CD4-positive, CD25-positive, alpha-beta regulatory T cell (primary cell): Measurements from ENCODE around the gene SLC24A3. TPM values are rescaled to one million over a fixed set of nuclear protein-coding genes. Genes with fewer than 3 reads are reported as not detected.

Source experiments
- ATAC-seq, 2 donors: fragments of 150-1000 bp; cut with Tn5 transposase; one replicate each; pipeline ENCODE4 v1.10.0; 2021; ENCODE audit warnings: low read depth in 2 of 2, moderate number of reproducible peaks in 2 of 2, moderate library complexity in 1 of 2
- DNase-seq, 3 donors: peaks; one replicate each; pipeline versions ENCODE4 v3.0.0 to v3.0.0-alpha.2; 2012 to 2022; ENCODE audit warnings: mixed read lengths in 1 of 3
- H3K27ac ChIP-seq: one replicate; pipeline ENCODE4 v1.7.0; 2013; ENCODE audit warnings: mild to moderate bottlenecking, low read length; ENCODE audit not compliant: insufficient read depth, poor library complexity, severe bottlenecking
- H3K27me3 ChIP-seq: one replicate; pipeline ENCODE4 v1.7.0; 2013; ENCODE audit warnings: low read length; ENCODE audit not compliant: control insufficient read depth, insufficient read depth
- H3K36me3 ChIP-seq: one replicate; pipeline ENCODE4 v1.7.0; 2013; ENCODE audit warnings: mild to moderate bottlenecking, low read length, moderate library complexity; ENCODE audit not compliant: control insufficient read depth, insufficient read depth
- H3K4me1 ChIP-seq: 2 replicates; pipeline ENCODE4 v1.7.0; 2013; ENCODE audit warnings: mild to moderate bottlenecking, low read length; ENCODE audit not compliant: insufficient read depth, control insufficient read depth, poor library complexity, severe bottlenecking
- H3K4me3 ChIP-seq: one replicate; pipeline ENCODE4 v1.7.0; 2013; ENCODE audit warnings: low read depth, mild to moderate bottlenecking, low read length, moderate library complexity
- H3K9me3 ChIP-seq, 2 experiments: 1 replicate in 1 of 2; 2 replicates in 1 of 2; pipeline ENCODE4 v1.7.0; 2013; ENCODE audit warnings: low read length in 2 of 2, mild to moderate bottlenecking in 1 of 2, moderate library complexity in 1 of 2; ENCODE audit not compliant: control insufficient read depth in 2 of 2
- H3K27ac Mint-ChIP-seq, 3 donors: one replicate each; pipeline ENCODE4 v1.8.0; 2020 to 2022; ENCODE audit warnings: mild to moderate bottlenecking in 3 of 3, mixed read lengths in 3 of 3, moderate library complexity in 2 of 3
- H3K27me3 Mint-ChIP-seq: one replicate; pipeline ENCODE4 v1.8.0; 2022; ENCODE audit warnings: mild to moderate bottlenecking, mixed read lengths
- H3K36me3 Mint-ChIP-seq: one replicate; pipeline ENCODE4 v1.8.0; 2020; ENCODE audit warnings: mixed read lengths
- H3K4me1 Mint-ChIP-seq, 4 donors: one replicate each; pipeline ENCODE4 v1.8.0; 2020 to 2022; ENCODE audit warnings: mixed read lengths in 4 of 4, mild to moderate bottlenecking in 1 of 4
- H3K4me3 Mint-ChIP-seq, 4 donors: one replicate each; pipeline ENCODE4 v1.8.0; 2020 to 2022; ENCODE audit warnings: mild to moderate bottlenecking in 4 of 4, mixed read lengths in 4 of 4, moderate library complexity in 3 of 4
- H3K9me3 Mint-ChIP-seq, 7 donors: one replicate each; pipeline ENCODE4 v1.8.0; 2020 to 2022; ENCODE audit warnings: mixed read lengths in 7 of 7, mild to moderate bottlenecking in 3 of 7, moderate library complexity in 2 of 7
- polyA plus RNA-seq, 4 donors: library from polyadenylated mRNA; unstranded; fragments of 300-500 nt; fragmentation: Illumina TruSeq; gene quantifications; one replicate each; pipeline ENCODE4 v1.2.3, GENCODE V29; 2021
- total RNA-seq: library from RNA; stranded (reverse); gene quantifications from one replicate; pipeline ENCODE4 v1.2.3, GENCODE V29; 2022

SLC24A3 gene
- total and polyA plus RNA-seq, 5 donors from 2014 or later = 0.25 TPM; not detected in 4

DNA sequence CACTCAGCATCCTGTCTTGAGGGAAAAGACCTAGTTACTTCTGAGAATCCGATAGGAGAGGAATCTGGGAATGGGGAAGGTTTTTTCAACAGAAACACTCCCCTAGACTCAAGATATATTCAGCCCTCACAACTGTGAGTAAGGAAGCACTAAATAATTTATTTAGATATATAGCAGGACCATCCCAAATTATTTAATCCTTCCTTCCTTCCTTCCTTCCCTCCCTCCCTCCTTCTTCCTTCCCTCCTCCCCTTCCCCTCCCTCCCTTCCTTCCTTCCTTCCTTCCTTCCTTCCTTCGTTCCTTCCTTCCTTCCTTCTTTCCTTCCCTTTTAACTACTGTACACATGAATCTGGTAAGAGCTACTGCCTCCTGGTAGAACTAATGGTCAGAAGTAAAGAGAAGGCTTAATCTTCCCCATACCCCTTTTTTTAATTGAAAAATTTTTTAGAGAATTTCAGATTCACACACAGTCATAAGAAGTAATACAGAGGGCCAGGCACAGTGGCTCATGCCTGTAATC, 10.1 kb downstream of the SLC24A3 start:
- H3K27ac ChIP-seq = no peak overlapping the region
- Mint-ChIP-seq H3K4me1 (no peaks in the 10 kb centered on the region), H3K36me3 (no peaks in the 10 kb centered on the region), H3K9me3 (peaks cover 0 to 17% (median 2%) of the 10 kb centered on the region in 7 donors), H3K4me3 (no peak overlapping the region), H3K27me3 (no peaks in the 10 kb centered on the region), H3K27ac (no peak overlapping the region)
- DNase-seq (no peak), ATAC-seq (no peak)
- H3K4me1 ChIP-seq = no peaks in the 10 kb centered on the region
- H3K4me3 ChIP-seq = no peak overlapping the region
- H3K27me3 ChIP-seq = no peaks in the 10 kb centered on the region
- H3K36me3 ChIP-seq = no peaks in the 10 kb centered on the region
- no peaks in the 10 kb centered on the region for H3K9me3 ChIP-seq

DNA sequence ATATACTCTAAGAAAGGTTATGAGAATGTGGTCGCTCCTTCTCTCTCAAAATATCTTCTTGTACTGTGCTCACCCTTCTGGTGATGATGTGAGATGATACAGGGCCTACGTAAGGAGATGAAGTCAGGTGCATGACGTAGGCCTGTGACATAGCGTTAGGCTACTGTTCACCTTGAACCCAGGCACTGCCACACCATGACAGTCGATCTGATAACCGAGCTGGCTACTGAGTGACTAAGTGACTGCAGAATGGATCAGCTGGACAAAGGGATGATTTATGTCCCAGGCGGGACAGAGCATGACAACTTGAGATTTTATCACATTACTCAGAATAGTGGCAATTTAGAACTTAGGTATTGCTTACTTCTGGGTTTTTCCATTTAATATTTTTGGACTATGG, 11.2 kb downstream of the SLC24A3 start:
- DNase-seq = no peak
- Histone ChIP-seq H3K9me3 (no peaks in the 10 kb centered on the region), H3K27me3 (no peaks in the 10 kb centered on the region), H3K4me1 (no peaks in the 10 kb centered on the region), H3K36me3 (no peaks in the 10 kb centered on the region), H3K4me3 (no peak overlapping the region), H3K27ac (no peak overlapping the region)
- no peak for ATAC-seq
- Mint-ChIP-seq H3K36me3 (no peaks in the 10 kb centered on the region), H3K27ac (no peak overlapping the region), H3K27me3 (no peaks in the 10 kb centered on the region), H3K9me3 (peaks cover 0 to 17% (median 2%) of the 10 kb centered on the region in 7 donors), H3K4me1 (no peaks in the 10 kb centered on the region), H3K4me3 (no peak overlapping the region)

DNA sequence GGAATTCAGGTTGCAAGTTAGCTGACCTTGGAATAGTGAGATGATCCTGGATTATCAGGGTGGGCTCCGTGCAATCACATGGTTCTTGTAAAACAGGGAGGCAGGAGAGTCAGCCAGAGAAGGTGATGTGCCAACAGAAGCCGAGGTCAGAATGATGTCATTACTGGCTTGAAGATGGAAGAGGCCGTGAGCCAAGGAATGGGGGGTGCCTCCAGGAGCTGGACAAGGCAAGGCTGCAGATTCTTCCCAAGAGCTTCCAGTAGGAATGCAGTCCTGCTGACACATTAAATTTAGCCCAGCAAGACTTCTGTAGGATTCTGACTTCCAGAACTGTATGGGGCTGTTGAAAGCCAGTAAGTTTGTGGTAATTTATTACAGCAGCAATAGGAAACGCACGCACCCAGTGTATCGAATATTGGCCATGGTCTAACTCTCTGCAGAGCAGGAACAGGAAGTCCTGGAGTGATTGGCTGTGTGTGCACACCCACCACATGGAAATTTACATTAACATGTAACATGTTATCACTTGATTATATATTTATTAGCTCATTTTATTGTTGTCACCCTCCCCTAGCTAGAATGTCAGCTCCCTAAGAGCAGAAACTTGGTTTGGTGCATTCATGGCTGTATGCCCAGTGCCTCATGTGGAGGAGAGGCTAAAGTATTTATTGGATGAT, 19.1 kb downstream of the SLC24A3 start:
- ATAC-seq (no peak), DNase-seq (no peak)
- Histone ChIP-seq H3K4me3 (no peak overlapping the region), H3K4me1 (no peaks in the 10 kb centered on the region), H3K27ac (no peak overlapping the region), H3K36me3 (no peaks in the 10 kb centered on the region), H3K27me3 (no peaks in the 10 kb centered on the region), H3K9me3 (no peaks in the 10 kb centered on the region)
- no peaks in the 10 kb centered on the region for H3K27me3 Mint-ChIP-seq
- H3K4me1 Mint-ChIP-seq = no peaks in the 10 kb centered on the region
- no peaks in the 10 kb centered on the region for H3K36me3 Mint-ChIP-seq
- no peak overlapping the region for H3K4me3 Mint-ChIP-seq
- H3K9me3 Mint-ChIP-seq = peaks cover 0 to 4% (median 0%) of the 10 kb centered on the region in 7 donors
- no peak overlapping the region for H3K27ac Mint-ChIP-seq

DNA sequence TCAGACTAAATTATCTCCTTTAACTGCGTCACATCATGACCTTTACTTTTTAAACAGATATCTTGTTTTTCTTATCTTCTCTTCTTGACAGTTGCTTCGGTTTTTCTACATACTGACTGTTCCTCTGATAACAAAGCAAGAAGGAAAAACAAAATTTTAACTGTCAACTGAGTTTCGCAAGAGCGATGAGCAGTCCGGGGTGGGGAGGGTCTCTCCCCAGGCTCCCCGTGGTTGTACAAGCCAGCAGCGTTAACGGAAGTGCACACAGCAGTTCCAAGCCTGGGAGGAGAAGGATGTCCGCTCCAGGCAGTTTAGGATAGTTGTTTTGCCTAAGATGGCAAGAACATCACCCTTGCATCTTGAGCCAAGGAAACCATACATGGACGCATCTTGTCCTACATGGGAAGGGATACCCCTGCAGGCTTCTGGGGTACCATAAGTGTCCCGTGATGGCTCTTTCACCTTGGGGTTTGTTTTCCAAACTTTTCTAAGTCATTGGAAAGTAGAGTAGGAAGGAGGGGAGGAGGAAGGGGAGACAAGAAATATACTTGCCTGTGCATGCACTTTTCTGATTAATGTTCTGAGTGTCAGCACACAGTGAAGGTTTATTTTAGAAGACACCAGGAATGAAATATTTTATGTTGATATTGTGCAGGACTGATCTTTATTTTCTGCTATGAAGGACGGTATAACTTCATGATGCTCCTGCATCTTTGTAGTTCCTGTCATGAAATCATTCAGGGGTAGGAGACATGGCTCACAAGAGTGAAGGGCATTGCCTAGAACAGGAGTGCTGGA, 20.8 kb downstream of the SLC24A3 start:
- Histone ChIP-seq H3K27me3 (no peaks in the 10 kb centered on the region), H3K4me1 (no peaks in the 10 kb centered on the region), H3K36me3 (no peaks in the 10 kb centered on the region), H3K27ac (no peak overlapping the region), H3K4me3 (no peak overlapping the region), H3K9me3 (no peaks in the 10 kb centered on the region)
- Mint-ChIP-seq H3K36me3 (no peaks in the 10 kb centered on the region), H3K4me1 (no peaks in the 10 kb centered on the region), H3K4me3 (no peak overlapping the region), H3K9me3 (no peaks in the 10 kb centered on the region), H3K27ac (peak overlapping the region in 1 of 3 donors; percentile 50), H3K27me3 (no peaks in the 10 kb centered on the region)
- no peak for ATAC-seq
- no peak for DNase-seq

DNA sequence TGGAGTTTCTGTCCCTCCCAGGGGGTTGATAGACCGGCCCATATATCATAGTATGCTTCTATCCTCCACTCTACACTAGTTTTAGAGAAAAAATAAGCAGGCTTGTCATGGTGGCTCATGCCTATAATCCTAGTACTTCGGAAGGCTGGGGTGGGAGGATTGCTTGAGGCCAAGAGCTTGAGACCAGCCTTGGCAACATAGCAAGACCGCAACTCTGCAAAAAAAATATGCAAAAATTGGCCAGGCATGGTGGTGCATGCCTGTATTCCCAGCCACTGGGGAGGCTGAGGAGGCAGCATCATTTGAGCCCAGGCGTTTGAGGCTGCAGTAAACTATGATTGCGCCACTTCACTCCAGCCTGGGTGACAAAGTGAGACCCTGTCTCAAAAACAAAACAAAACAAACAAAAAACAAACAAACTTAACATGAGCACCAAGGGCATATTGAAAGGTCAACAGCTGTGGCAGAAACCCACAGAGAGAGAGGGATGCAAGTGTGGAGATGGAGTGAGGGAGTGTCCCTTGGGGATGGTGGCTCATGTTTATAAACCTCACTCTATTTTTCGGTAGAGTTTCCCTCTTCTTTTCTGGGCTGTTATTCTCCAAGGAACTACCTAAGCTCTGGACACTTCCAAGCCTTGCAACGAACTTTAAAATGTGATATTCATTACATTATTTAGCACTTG, 24.1 kb downstream of the SLC24A3 start:
- H3K4me3 Mint-ChIP-seq = no peak overlapping the region
- H3K4me1 Mint-ChIP-seq = no peaks in the 10 kb centered on the region
- no peaks in the 10 kb centered on the region for H3K36me3 Mint-ChIP-seq
- H3K27me3 Mint-ChIP-seq = no peaks in the 10 kb centered on the region
- Histone ChIP-seq H3K27me3 (no peaks in the 10 kb centered on the region), H3K9me3 (no peaks in the 10 kb centered on the region), H3K4me1 (no peaks in the 10 kb centered on the region), H3K36me3 (no peaks in the 10 kb centered on the region), H3K27ac (no peak overlapping the region), H3K4me3 (no peak overlapping the region)
- no peak overlapping the region for H3K27ac Mint-ChIP-seq
- DNase-seq (no peak), ATAC-seq (no peak)
- peaks cover 0 to under 1% (median 0%) of the 10 kb centered on the region in 7 donors for H3K9me3 Mint-ChIP-seq

DNA sequence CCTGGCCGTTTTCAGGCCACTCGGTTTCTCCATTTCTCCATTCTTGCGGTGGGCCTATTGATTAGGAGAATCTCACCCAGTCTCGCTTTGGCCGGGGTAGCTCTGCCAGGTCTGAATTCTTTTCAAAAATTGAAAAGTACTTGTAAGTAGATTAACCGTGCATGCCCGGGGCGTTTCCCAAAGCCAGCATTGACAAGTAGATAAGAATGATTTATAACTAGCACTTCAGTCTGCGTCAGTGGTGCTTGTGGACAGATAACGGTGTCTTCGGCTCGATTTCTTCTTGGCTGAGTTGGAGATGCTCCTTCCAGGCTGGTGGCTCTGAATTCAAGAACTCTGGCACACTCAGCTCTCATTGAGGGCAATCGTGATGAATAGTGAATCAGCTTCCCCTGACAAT, 29.0 kb downstream of the SLC24A3 start:
- H3K36me3 ChIP-seq = no peaks in the 10 kb centered on the region
- H3K4me1 ChIP-seq = no peaks in the 10 kb centered on the region
- no peaks in the 10 kb centered on the region for H3K36me3 Mint-ChIP-seq
- ATAC-seq (no peak), DNase-seq (no peak)
- no peak overlapping the region for H3K27ac ChIP-seq
- H3K9me3 ChIP-seq = no peaks in the 10 kb centered on the region
- no peaks in the 10 kb centered on the region for H3K4me1 Mint-ChIP-seq
- H3K27me3 Mint-ChIP-seq = no peaks in the 10 kb centered on the region
- H3K4me3 ChIP-seq = no peak overlapping the region
- H3K27ac Mint-ChIP-seq = no peak overlapping the region
- H3K4me3 Mint-ChIP-seq = no peak overlapping the region
- H3K9me3 Mint-ChIP-seq = peaks cover 0 to 4% (median 0%) of the 10 kb centered on the region in 7 donors
- no peaks in the 10 kb centered on the region for H3K27me3 ChIP-seq

DNA sequence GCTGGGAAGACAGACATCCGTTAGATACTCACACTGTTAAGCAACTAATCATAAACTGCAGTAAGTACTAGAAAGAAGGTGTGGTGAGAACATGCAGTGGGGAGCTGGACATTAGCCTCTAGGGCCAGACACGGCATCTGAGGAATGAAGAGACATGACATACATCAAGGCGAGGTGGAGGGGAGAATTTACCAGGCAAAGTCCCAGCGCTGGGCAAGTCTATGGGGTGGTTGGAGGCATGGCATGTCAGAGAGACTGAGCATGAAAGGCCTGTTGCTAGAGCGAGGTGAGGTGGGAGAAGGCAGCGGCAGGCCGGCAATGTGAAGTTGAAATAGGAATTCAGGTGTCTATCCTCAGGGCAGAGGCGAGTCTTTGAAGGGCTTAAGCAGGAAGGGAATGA, 31.8 kb downstream of the SLC24A3 start:
- no peak overlapping the region for H3K4me3 ChIP-seq
- H3K27me3 ChIP-seq = no peaks in the 10 kb centered on the region
- Mint-ChIP-seq H3K4me3 (no peak overlapping the region), H3K9me3 (peaks cover 0 to 4% (median 0%) of the 10 kb centered on the region in 7 donors), H3K4me1 (no peaks in the 10 kb centered on the region), H3K36me3 (no peaks in the 10 kb centered on the region), H3K27ac (no peak overlapping the region), H3K27me3 (no peaks in the 10 kb centered on the region)
- no peaks in the 10 kb centered on the region for H3K36me3 ChIP-seq
- ATAC-seq (no peak), DNase-seq (no peak)
- H3K9me3 ChIP-seq = no peaks in the 10 kb centered on the region
- H3K27ac ChIP-seq = no peak overlapping the region
- H3K4me1 ChIP-seq = no peaks in the 10 kb centered on the region
